ENCODE data around the gene MIA2. TPM values are rescaled to one million over a fixed set of nuclear protein-coding genes. Genes with fewer than 3 reads are reported as not detected.

MIA2 gene
- total RNA-seq, 3 donors from 2014 or later: 19.5 to 37.0 (median 23.3) TPM

GRCh38 chr14:39364509-39364908, 130.8 kb downstream of the MIA2 start:
- Histone ChIP-seq H3K36me3 (no peaks in the 10 kb centered on the region), H3K27ac (no peak overlapping the region), H3K27me3 (no peaks in the 10 kb centered on the region), H3K4me3 (no peak overlapping the region), H3K9me3 (peaks cover 0 to 24% of the 10 kb centered on the region in 2 donors), H3K4me1 (no peaks in the 10 kb centered on the region)
- DNase-seq (ENCODE audit: low spot score in 2 of 2): no peak
- intact Hi-C loops (cut with DNase I; ENCODE audit: low total_unique reads): no loop called here
- TF ChIP-seq POLR2AphosphoS5 (IDR thresholded peaks at IDR 0.05) (no peak), CTCF (IDR thresholded peaks at IDR 0.05) (no peak), POLR2A (IDR thresholded peaks at IDR 0.05) (no peak)

GRCh38 chr14:39365354-39365753, 131.6 kb downstream of the MIA2 start:
- no peak for DNase-seq (ENCODE audit: low spot score in 2 of 2)
- H3K9me3 ChIP-seq: peaks cover 0 to 24% of the 10 kb centered on the region in 2 donors
- no peak overlapping the region for H3K4me3 ChIP-seq
- intact Hi-C loops (cut with DNase I; ENCODE audit: low total_unique reads): no loop called here
- no peaks in the 10 kb centered on the region for H3K27me3 ChIP-seq
- TF ChIP-seq CTCF (IDR thresholded peaks at IDR 0.05): no peak
- TF ChIP-seq POLR2A (IDR thresholded peaks at IDR 0.05): no peak
- no peak for TF ChIP-seq POLR2AphosphoS5 (IDR thresholded peaks at IDR 0.05)
- H3K4me1 ChIP-seq: no peaks in the 10 kb centered on the region
- H3K27ac ChIP-seq: no peak overlapping the region
- H3K36me3 ChIP-seq: no peaks in the 10 kb centered on the region

GRCh38 chr14:39366460-39367386, 133.0 kb downstream of the MIA2 start:
- Histone ChIP-seq H3K36me3 (no peaks in the 10 kb centered on the region), H3K27me3 (no peaks in the 10 kb centered on the region), H3K4me1 (no peaks in the 10 kb centered on the region), H3K4me3 (no peak overlapping the region), H3K27ac (no peak overlapping the region), H3K9me3 (peaks cover 0 to 24% of the 10 kb centered on the region in 2 donors)
- DNase-seq (ENCODE audit: low spot score in 2 of 2): no peak
- intact Hi-C loops (cut with DNase I; ENCODE audit: low total_unique reads): no loop called here
- TF ChIP-seq POLR2A (IDR thresholded peaks at IDR 0.05): no peak
- TF ChIP-seq POLR2AphosphoS5 (IDR thresholded peaks at IDR 0.05): no peak
- no peak for TF ChIP-seq CTCF (IDR thresholded peaks at IDR 0.05)

GRCh38 chr14:39367387-39367751, 133.7 kb downstream of the MIA2 start:
- H3K9me3 ChIP-seq: peaks cover 0 to 24% of the 10 kb centered on the region in 2 donors
- no peak overlapping the region for H3K27ac ChIP-seq
- DNase-seq (ENCODE audit: low spot score in 2 of 2): no peak
- TF ChIP-seq POLR2A (IDR thresholded peaks at IDR 0.05): no peak
- no peak for TF ChIP-seq CTCF (IDR thresholded peaks at IDR 0.05)
- no peak for TF ChIP-seq POLR2AphosphoS5 (IDR thresholded peaks at IDR 0.05)
- H3K36me3 ChIP-seq: no peaks in the 10 kb centered on the region
- intact Hi-C loops (cut with DNase I; ENCODE audit: low total_unique reads): no loop called here
- no peaks in the 10 kb centered on the region for H3K27me3 ChIP-seq
- H3K4me3 ChIP-seq: no peak overlapping the region
- no peaks in the 10 kb centered on the region for H3K4me1 ChIP-seq

GRCh38 chr14:39368261-39368959, 134.7 kb downstream of the MIA2 start:
- peaks cover 0 to 20% of the 10 kb centered on the region in 2 donors for H3K9me3 ChIP-seq
- H3K36me3 ChIP-seq: no peaks in the 10 kb centered on the region
- intact Hi-C loops (cut with DNase I; ENCODE audit: low total_unique reads): no loop called here
- no peak overlapping the region for H3K27ac ChIP-seq
- no peak overlapping the region for H3K4me3 ChIP-seq
- TF ChIP-seq POLR2AphosphoS5 (IDR thresholded peaks at IDR 0.05) (no peak), CTCF (IDR thresholded peaks at IDR 0.05) (peak in 2 of 3 donors; percentile 23 to 36)
- H3K4me1 ChIP-seq: no peaks in the 10 kb centered on the region
- DNase-seq (ENCODE audit: low spot score in 2 of 2): no peak
- H3K27me3 ChIP-seq: no peaks in the 10 kb centered on the region
